Measurements from ENCODE around the gene RBM20.

Gene RBM20

DNA sequence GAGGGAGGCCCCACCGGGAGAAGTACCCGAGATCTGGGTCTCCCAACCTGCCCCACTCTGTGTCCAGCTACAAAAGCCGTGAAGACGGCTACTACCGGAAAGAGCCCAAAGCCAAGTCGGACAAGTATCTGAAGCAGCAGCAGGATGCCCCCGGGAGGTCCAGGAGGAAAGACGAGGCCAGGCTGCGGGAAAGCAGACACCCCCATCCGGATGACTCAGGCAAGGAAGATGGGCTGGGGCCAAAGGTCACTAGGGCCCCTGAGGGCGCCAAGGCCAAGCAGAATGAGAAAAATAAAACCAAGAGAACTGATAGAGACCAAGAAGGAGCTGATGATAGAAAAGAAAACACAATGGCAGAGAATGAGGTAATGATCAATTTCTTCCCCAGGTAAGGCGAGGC, 168.4 kb downstream of the RBM20 start:
- Histone ChIP-seq H3K4me3 (ENCODE audit: low read length in 2 of 2) (no peak overlapping the region), H3K27ac (ENCODE audit: low read length) (no peak overlapping the region), H3K36me3 (ENCODE audit: control insufficient read depth in 2 of 2, insufficient read depth in 2 of 2, low read length in 2 of 2) (no peaks in the 10 kb centered on the region), H3K9ac (ENCODE audit: low read length in 2 of 2) (no peak overlapping the region), H3K4me1 (ENCODE audit: control insufficient read depth, insufficient read depth, low read length) (peaks cover 13% of the 10 kb centered on the region), H3K27me3 (ENCODE audit: control insufficient read depth in 1 of 2, insufficient read depth in 2 of 2, low read length in 2 of 2) (no peaks in the 10 kb centered on the region), H3K9me3 (ENCODE audit: control insufficient read depth in 2 of 2, low read length in 2 of 2) (no peaks in the 10 kb centered on the region)

- Histone ChIP-seq H3K27ac (ENCODE audit: low read length) (no peak overlapping the region), H3K36me3 (ENCODE audit: control insufficient read depth in 2 of 2, insufficient read depth in 2 of 2, low read length in 2 of 2) (no peaks in the 10 kb centered on the region), H3K4me3 (ENCODE audit: low read length in 2 of 2) (no peak overlapping the region), H3K4me1 (ENCODE audit: control insufficient read depth, insufficient read depth, low read length) (peaks cover 21% of the 10 kb centered on the region), H3K27me3 (ENCODE audit: control insufficient read depth in 1 of 2, insufficient read depth in 2 of 2, low read length in 2 of 2) (no peaks in the 10 kb centered on the region), H3K9me3 (ENCODE audit: control insufficient read depth in 2 of 2, low read length in 2 of 2) (no peaks in the 10 kb centered on the region), H3K9ac (ENCODE audit: low read length in 2 of 2) (no peak overlapping the region)
Observed at GRCh38 chr10:110813743-110814472, 169.8 kb downstream of the RBM20 start.

GRCh38 chr10:110815354-110816004, 171.3 kb downstream of the RBM20 start:
- Histone ChIP-seq H3K4me1 (ENCODE audit: control insufficient read depth, insufficient read depth, low read length) (peaks cover 35% of the 10 kb centered on the region), H3K9me3 (ENCODE audit: control insufficient read depth in 2 of 2, low read length in 2 of 2) (no peaks in the 10 kb centered on the region), H3K27ac (ENCODE audit: low read length) (no peak overlapping the region), H3K4me3 (ENCODE audit: low read length in 2 of 2) (peak overlapping the region in 1 of 2 donors; percentile 14), H3K36me3 (ENCODE audit: control insufficient read depth in 2 of 2, insufficient read depth in 2 of 2, low read length in 2 of 2) (no peaks in the 10 kb centered on the region), H3K27me3 (ENCODE audit: control insufficient read depth in 1 of 2, insufficient read depth in 2 of 2, low read length in 2 of 2) (no peaks in the 10 kb centered on the region), H3K9ac (ENCODE audit: low read length in 2 of 2) (no peak overlapping the region)

DNA sequence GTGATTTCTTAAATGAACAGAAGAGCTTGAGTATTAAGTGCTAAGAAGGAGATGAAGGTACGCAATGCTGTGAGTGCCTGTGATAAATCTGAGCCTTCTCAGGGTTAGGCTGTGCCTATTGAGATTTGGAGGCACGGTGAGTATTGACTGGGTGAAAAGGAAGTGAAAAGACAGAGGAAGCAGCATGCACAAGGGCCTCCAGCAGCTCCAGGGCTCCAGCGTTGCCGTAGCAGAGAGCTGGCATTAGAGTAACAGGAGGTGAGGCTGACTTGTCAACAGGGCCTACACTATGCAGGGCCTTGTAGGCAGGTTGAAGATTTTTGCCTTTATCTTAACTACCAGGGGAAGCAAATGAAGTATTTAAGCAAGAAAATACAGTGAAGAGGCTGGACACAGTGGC, 173.5 kb downstream of the RBM20 start:
- Histone ChIP-seq H3K4me1 (ENCODE audit: control insufficient read depth, insufficient read depth, low read length) (peaks cover 56% of the 10 kb centered on the region), H3K9ac (ENCODE audit: low read length in 2 of 2) (no peak overlapping the region), H3K27me3 (ENCODE audit: control insufficient read depth in 1 of 2, insufficient read depth in 2 of 2, low read length in 2 of 2) (no peaks in the 10 kb centered on the region), H3K4me3 (ENCODE audit: low read length in 2 of 2) (no peak overlapping the region), H3K36me3 (ENCODE audit: control insufficient read depth in 2 of 2, insufficient read depth in 2 of 2, low read length in 2 of 2) (no peaks in the 10 kb centered on the region), H3K27ac (ENCODE audit: low read length) (peak overlapping the region; percentile 13), H3K9me3 (ENCODE audit: control insufficient read depth in 2 of 2, low read length in 2 of 2) (no peaks in the 10 kb centered on the region)

- H3K36me3 ChIP-seq (ENCODE audit: control insufficient read depth in 2 of 2, insufficient read depth in 2 of 2, low read length in 2 of 2) = no peaks in the 10 kb centered on the region
- H3K4me3 ChIP-seq (ENCODE audit: low read length in 2 of 2) = no peak overlapping the region
- peak overlapping the region; percentile 31 for H3K27ac ChIP-seq (ENCODE audit: low read length)
- H3K9me3 ChIP-seq (ENCODE audit: control insufficient read depth in 2 of 2, low read length in 2 of 2) = no peaks in the 10 kb centered on the region
- no peaks in the 10 kb centered on the region for H3K27me3 ChIP-seq (ENCODE audit: control insufficient read depth in 1 of 2, insufficient read depth in 2 of 2, low read length in 2 of 2)
- H3K4me1 ChIP-seq (ENCODE audit: control insufficient read depth, insufficient read depth, low read length) = peaks cover 66% of the 10 kb centered on the region
- no peak overlapping the region for H3K9ac ChIP-seq (ENCODE audit: low read length in 2 of 2)
Observed at GRCh38 chr10:110818311-110819256, 174.4 kb downstream of the RBM20 start.

DNA sequence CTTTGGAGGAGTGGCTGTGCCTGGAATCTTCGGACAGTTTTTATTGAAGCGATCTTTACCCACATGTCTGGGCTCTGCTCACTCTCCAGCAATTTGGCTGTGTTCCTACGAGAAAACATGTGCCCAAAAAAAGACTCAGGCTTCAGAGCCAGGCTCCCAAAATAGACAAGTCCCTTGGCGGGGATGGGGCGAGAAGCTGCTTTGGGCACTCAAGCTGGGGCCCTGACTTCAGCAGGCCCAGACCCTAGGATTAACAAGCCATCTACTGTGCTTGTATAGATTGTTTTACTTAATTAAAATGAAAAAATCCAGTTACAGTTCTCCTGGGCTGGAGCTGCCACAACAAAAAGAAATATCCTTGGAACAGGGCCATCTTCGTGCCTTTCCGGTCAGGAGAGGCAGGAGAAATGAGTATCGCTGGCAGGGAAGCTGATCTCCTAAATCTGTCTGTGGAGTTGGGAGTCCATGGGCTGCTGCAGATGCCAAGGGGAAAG, 176.2 kb downstream of the RBM20 start:
- H3K9me3 ChIP-seq (ENCODE audit: control insufficient read depth in 2 of 2, low read length in 2 of 2) = no peaks in the 10 kb centered on the region
- peak overlapping the region; percentile 21 to 42 for H3K9ac ChIP-seq (ENCODE audit: low read length in 2 of 2)
- H3K4me3 ChIP-seq (ENCODE audit: low read length in 2 of 2) = peak overlapping the region in 1 of 2 donors; percentile 58
- H3K27ac ChIP-seq (ENCODE audit: low read length) = peak overlapping the region; percentile 74
- H3K36me3 ChIP-seq (ENCODE audit: control insufficient read depth in 2 of 2, insufficient read depth in 2 of 2, low read length in 2 of 2) = no peaks in the 10 kb centered on the region
- H3K27me3 ChIP-seq (ENCODE audit: control insufficient read depth in 1 of 2, insufficient read depth in 2 of 2, low read length in 2 of 2) = no peaks in the 10 kb centered on the region
- H3K4me1 ChIP-seq (ENCODE audit: control insufficient read depth, insufficient read depth, low read length) = peaks cover 68% of the 10 kb centered on the region

- Histone ChIP-seq H3K27ac (ENCODE audit: low read length) (peak overlapping the region; percentile 74), H3K9ac (ENCODE audit: low read length in 2 of 2) (no peak overlapping the region), H3K27me3 (ENCODE audit: control insufficient read depth in 1 of 2, insufficient read depth in 2 of 2, low read length in 2 of 2) (no peaks in the 10 kb centered on the region), H3K4me3 (ENCODE audit: low read length in 2 of 2) (no peak overlapping the region), H3K36me3 (ENCODE audit: control insufficient read depth in 2 of 2, insufficient read depth in 2 of 2, low read length in 2 of 2) (no peaks in the 10 kb centered on the region), H3K9me3 (ENCODE audit: control insufficient read depth in 2 of 2, low read length in 2 of 2) (no peaks in the 10 kb centered on the region), H3K4me1 (ENCODE audit: control insufficient read depth, insufficient read depth, low read length) (peaks cover 68% of the 10 kb centered on the region)
Observed at GRCh38 chr10:110821508-110821907, 177.4 kb downstream of the RBM20 start.

GRCh38 chr10:110822035-110822711, 178.0 kb downstream of the RBM20 start:
- peak overlapping the region; percentile 13 to 42 for H3K9ac ChIP-seq (ENCODE audit: low read length in 2 of 2)
- no peak overlapping the region for H3K4me3 ChIP-seq (ENCODE audit: low read length in 2 of 2)
- H3K4me1 ChIP-seq (ENCODE audit: control insufficient read depth, insufficient read depth, low read length) = peaks cover 68% of the 10 kb centered on the region
- H3K27ac ChIP-seq (ENCODE audit: low read length) = peak overlapping the region; percentile 74
- H3K9me3 ChIP-seq (ENCODE audit: control insufficient read depth in 2 of 2, low read length in 2 of 2) = no peaks in the 10 kb centered on the region
- H3K36me3 ChIP-seq (ENCODE audit: control insufficient read depth in 2 of 2, insufficient read depth in 2 of 2, low read length in 2 of 2) = no peaks in the 10 kb centered on the region
- no peaks in the 10 kb centered on the region for H3K27me3 ChIP-seq (ENCODE audit: control insufficient read depth in 1 of 2, insufficient read depth in 2 of 2, low read length in 2 of 2)

GRCh38 chr10:110822712-110823311, 178.7 kb downstream of the RBM20 start:
- no peaks in the 10 kb centered on the region for H3K9me3 ChIP-seq (ENCODE audit: control insufficient read depth in 2 of 2, low read length in 2 of 2)
- no peaks in the 10 kb centered on the region for H3K36me3 ChIP-seq (ENCODE audit: control insufficient read depth in 2 of 2, insufficient read depth in 2 of 2, low read length in 2 of 2)
- peak overlapping the region in 1 of 2 donors; percentile 15 for H3K4me3 ChIP-seq (ENCODE audit: low read length in 2 of 2)
- H3K4me1 ChIP-seq (ENCODE audit: control insufficient read depth, insufficient read depth, low read length) = peaks cover 68% of the 10 kb centered on the region
- no peaks in the 10 kb centered on the region for H3K27me3 ChIP-seq (ENCODE audit: control insufficient read depth in 1 of 2, insufficient read depth in 2 of 2, low read length in 2 of 2)
- H3K27ac ChIP-seq (ENCODE audit: low read length) = peak overlapping the region; percentile 74
- peak overlapping the region; percentile 13 to 42 for H3K9ac ChIP-seq (ENCODE audit: low read length in 2 of 2)

DNA sequence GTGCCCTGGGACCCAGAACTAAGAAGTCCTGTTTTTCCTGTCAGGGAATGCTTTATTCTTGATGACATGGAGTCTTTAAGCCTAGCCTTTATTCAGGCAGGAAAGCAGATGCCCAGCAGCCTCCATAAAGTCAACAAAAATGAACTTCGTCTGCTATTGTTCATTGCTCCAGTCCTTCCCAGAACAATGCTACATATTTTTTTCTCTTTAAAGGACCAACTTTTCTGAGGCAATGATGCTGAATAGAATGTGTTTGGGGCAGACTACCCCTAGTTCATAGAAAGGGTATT, 180.0 kb downstream of the RBM20 start:
- Histone ChIP-seq H3K4me1 (ENCODE audit: control insufficient read depth, insufficient read depth, low read length) (peaks cover 75% of the 10 kb centered on the region), H3K9me3 (ENCODE audit: control insufficient read depth in 2 of 2, low read length in 2 of 2) (no peaks in the 10 kb centered on the region), H3K27ac (ENCODE audit: low read length) (peak overlapping the region; percentile 74), H3K4me3 (ENCODE audit: low read length in 2 of 2) (no peak overlapping the region), H3K36me3 (ENCODE audit: control insufficient read depth in 2 of 2, insufficient read depth in 2 of 2, low read length in 2 of 2) (no peaks in the 10 kb centered on the region), H3K9ac (ENCODE audit: low read length in 2 of 2) (no peak overlapping the region), H3K27me3 (ENCODE audit: control insufficient read depth in 1 of 2, insufficient read depth in 2 of 2, low read length in 2 of 2) (no peaks in the 10 kb centered on the region)
